H1 (cell line): ENCODE results near the gene TMEM238.

Source experiments
- BRCA1 ChIP-seq: IDR thresholded peaks from 2 replicates; pipeline ENCODE4 v1.6.1; 2012; ENCODE audit warnings: low read depth, low read length, improper control_type of control experiment
- CBX8 ChIP-seq: fragments of 300-800, 300-1000 bp; sonication (generic); IDR thresholded peaks from 2 replicates; pipeline ENCODE4 v1.7.1; 2016; ENCODE audit warnings: low read depth, low read length, borderline replicate concordance
- CREB1 ChIP-seq: IDR thresholded peaks from 2 replicates; pipeline ENCODE4 v1.6.1; 2012; ENCODE audit warnings: inconsistent platforms
- EZH2 ChIP-seq: fragments of 200-600 bp; sonication (generic); IDR thresholded peaks from 2 replicates; pipeline ENCODE4 v1.7.1; 2012; ENCODE audit warnings: low read depth, mild to moderate bottlenecking, moderate library complexity, low read length, inconsistent platforms; ENCODE audit not compliant: severe bottlenecking
- HDAC6 ChIP-seq: IDR thresholded peaks from one replicate; pipeline ENCODE4 v1.7.1; 2012; ENCODE audit warnings: low read depth, mild to moderate bottlenecking, inconsistent platforms, low read length, moderate library complexity
- KDM1A ChIP-seq: fragments of 200-600, 300-600 bp; sonication (generic); IDR thresholded peaks from 2 replicates; pipeline ENCODE4 v1.7.1; 2016; ENCODE audit warnings: mild to moderate bottlenecking, low read length, borderline replicate concordance
- MAX ChIP-seq: IDR thresholded peaks from 2 replicates; pipeline ENCODE4 v1.6.1; 2012; ENCODE audit warnings: inconsistent platforms
- POLR2A ChIP-seq, 2 experiments: IDR thresholded peaks; 1 replicate in 1 of 2; 2 replicates in 1 of 2; pipeline ENCODE4 v1.6.1; 2011; ENCODE audit warnings: low read depth in 2 of 2, low read length in 2 of 2, mild to moderate bottlenecking in 2 of 2; ENCODE audit errors: control extremely low read depth in 1 of 2
- POLR2AphosphoS5 ChIP-seq: IDR thresholded peaks from 2 replicates; pipeline ENCODE4 v1.6.1; 2011; ENCODE audit warnings: low read depth, low read length
- RFX5 ChIP-seq: IDR thresholded peaks from 2 replicates; pipeline ENCODE4 v1.6.1; 2011; ENCODE audit warnings: low read depth, low read length, improper control_type of control experiment, borderline replicate concordance
- SIN3A ChIP-seq, 2 experiments: IDR thresholded peaks in 1 of 2; conservative IDR thresholded peaks in 1 of 2; 2 replicates each; pipeline ENCODE4 v1.6.1; 2011 to 2012; ENCODE audit warnings: low read length in 2 of 2, improper control_type of control experiment in 1 of 2, low read depth in 1 of 2, mild to moderate bottlenecking in 1 of 2
- TF ChIP-seq, protein P1 (sequence below), 3 experiments: IDR thresholded peaks; 1 replicate in 2 of 3; 2 replicates in 1 of 3; pipeline versions ENCODE4 v1.5.1 to v1.6.1; 2011; ENCODE audit warnings: low read length in 3 of 3, mild to moderate bottlenecking in 3 of 3, inconsistent platforms in 2 of 3, low read depth in 1 of 3, moderate library complexity in 1 of 3; ENCODE audit not compliant: insufficient read depth in 1 of 3; ENCODE audit errors: control extremely low read depth in 1 of 3

GRCh38 chr19:55339889-55340783, 44.0 kb downstream of the TMEM238 start:
- TF ChIP-seq POLR2A (IDR thresholded peaks at IDR 0.05; ENCODE audit: control extremely low read depth in 1 of 2, low read depth in 2 of 2, low read length in 2 of 2), result no peak; a peak in 1 of 3 replicates
- TF ChIP-seq, protein P1, sequence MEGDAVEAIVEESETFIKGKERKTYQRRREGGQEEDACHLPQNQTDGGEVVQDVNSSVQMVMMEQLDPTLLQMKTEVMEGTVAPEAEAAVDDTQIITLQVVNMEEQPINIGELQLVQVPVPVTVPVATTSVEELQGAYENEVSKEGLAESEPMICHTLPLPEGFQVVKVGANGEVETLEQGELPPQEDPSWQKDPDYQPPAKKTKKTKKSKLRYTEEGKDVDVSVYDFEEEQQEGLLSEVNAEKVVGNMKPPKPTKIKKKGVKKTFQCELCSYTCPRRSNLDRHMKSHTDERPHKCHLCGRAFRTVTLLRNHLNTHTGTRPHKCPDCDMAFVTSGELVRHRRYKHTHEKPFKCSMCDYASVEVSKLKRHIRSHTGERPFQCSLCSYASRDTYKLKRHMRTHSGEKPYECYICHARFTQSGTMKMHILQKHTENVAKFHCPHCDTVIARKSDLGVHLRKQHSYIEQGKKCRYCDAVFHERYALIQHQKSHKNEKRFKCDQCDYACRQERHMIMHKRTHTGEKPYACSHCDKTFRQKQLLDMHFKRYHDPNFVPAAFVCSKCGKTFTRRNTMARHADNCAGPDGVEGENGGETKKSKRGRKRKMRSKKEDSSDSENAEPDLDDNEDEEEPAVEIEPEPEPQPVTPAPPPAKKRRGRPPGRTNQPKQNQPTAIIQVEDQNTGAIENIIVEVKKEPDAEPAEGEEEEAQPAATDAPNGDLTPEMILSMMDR (IDR thresholded peaks at IDR 0.05; ENCODE audit: control extremely low read depth in 1 of 3, insufficient read depth in 1 of 3, low read depth in 1 of 3, low read length in 3 of 3), result no peak
- TF ChIP-seq CBX8, result no peak
- no peak for TF ChIP-seq SIN3A (conservative IDR thresholded peaks at IDR 0.05 in 1 of 2, IDR thresholded peaks at IDR 0.05 in 1 of 2; ENCODE audit: low read depth in 1 of 2, low read length in 2 of 2)
- TF ChIP-seq POLR2AphosphoS5, result no peak; the same call in 1 of the 2 replicates
- TF ChIP-seq CREB1, result no peak
- TF ChIP-seq MAX, result no peak
- TF ChIP-seq EZH2, result no peak
- TF ChIP-seq BRCA1, result no peak
- TF ChIP-seq KDM1A, result no peak
- no peak for TF ChIP-seq RFX5
- no peak for TF ChIP-seq HDAC6
